ELR (cell line): ENCODE measurements around the gene SRPRB.
A peak's percentile ranks its signal among the peaks of the same experiment; 100 is the strongest.

Experiments used
- DNase-seq: peaks from one replicate; pipeline ENCODE4 v3.0.0-alpha.2; 2015; ENCODE audit warnings: low read depth

The SRPRB gene

DNA sequence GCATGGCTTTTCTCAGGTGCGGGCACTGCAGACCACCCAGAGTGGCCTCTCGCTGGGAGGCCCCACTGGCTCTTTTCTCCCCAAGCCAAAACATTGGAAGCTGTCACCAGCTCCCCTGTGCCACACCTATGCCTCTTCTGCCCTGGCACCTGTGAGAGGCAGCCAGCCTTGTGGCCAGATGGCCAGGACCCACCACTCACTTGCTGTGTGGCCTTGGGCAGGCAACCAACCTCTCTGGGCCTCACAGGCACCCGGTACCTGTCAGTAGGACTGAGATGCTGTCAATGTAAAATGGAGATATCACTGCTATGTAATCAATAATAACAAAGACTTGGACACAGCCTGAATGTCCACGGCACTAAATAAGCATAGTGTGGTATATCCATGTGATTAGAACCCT lies 36.5 kb downstream of the SRPRB start:
- DNase-seq = no peak

GRCh38 chr3:133843634-133844033 lies 38.0 kb downstream of the SRPRB start:
- DNase-seq = peak; percentile 68

DNA sequence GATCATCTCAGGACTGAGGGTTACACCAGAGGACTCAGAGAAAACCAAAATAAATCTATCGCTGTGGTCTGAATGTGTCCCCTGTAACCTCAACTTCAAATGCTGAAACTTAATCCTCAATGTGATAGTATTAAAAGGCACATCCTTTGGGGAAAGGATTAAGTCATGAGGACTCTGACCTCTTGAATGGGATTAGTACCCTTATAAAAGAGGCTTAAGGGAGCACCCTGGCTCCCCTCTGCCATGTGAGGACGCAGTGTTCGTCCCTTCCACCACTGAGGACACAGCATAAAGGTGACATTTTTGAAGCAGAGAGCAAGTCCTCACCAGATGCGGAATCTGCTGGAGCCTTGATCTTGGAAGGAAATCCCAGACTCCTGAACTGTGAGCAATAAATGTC lies 39.5 kb downstream of the SRPRB start:
- DNase-seq = no peak

GRCh38 chr3:133849346-133849745 lies 43.7 kb downstream of the SRPRB start:
- DNase-seq = no peak

GRCh38 chr3:133850034-133850433 lies 44.4 kb downstream of the SRPRB start:
- no peak for DNase-seq

DNA sequence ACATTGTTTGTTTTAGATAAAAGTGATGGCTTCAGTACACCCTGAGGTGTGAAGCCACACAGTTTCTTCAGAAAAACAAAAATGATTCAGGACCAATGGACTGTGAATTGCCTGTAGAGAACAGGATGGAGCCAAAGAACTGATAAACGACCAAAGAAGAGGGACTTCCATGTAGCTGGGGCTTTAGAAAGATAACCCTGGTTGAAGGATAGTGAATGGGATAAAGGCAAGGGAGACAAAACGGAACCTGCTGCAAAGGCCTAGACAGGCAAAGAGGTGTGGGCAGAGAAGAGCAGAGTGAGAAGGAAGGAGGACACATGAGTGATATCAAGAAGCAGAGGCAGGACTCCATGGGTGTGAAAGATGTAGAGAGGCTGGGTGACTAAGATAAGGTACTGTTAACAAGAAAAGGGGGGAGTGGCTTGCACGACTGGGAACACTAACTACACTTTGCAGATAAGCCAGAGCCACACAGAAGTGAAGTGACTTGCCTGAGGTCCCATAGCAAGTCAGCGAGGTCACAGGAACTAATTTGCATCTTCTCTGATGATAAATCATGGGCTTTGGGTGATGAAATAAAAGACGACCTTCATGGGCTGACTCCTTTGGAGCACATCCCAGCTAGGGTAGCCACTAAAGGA lies 45.8 kb downstream of the SRPRB start:
- no peak for DNase-seq

DNA sequence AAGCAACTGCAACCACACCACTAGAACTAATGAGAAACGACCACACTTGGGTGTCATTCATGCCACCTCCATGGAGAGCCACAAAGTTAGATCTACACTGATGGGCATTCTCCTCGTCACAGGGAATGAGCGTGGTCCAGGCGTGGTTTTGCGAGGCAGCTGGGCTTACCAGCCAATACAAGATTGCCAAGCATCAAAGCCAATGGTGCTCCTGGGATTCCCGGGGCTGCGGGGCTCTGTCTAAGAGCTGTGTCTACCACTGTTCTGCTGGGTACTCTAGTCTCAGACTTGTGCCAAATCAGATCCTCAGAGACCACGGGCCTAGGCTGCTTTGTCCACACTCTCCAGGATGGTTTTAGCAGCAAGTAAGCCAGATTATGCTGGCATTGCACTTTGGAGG lies 46.3 kb downstream of the SRPRB start:
- no peak for DNase-seq

DNA sequence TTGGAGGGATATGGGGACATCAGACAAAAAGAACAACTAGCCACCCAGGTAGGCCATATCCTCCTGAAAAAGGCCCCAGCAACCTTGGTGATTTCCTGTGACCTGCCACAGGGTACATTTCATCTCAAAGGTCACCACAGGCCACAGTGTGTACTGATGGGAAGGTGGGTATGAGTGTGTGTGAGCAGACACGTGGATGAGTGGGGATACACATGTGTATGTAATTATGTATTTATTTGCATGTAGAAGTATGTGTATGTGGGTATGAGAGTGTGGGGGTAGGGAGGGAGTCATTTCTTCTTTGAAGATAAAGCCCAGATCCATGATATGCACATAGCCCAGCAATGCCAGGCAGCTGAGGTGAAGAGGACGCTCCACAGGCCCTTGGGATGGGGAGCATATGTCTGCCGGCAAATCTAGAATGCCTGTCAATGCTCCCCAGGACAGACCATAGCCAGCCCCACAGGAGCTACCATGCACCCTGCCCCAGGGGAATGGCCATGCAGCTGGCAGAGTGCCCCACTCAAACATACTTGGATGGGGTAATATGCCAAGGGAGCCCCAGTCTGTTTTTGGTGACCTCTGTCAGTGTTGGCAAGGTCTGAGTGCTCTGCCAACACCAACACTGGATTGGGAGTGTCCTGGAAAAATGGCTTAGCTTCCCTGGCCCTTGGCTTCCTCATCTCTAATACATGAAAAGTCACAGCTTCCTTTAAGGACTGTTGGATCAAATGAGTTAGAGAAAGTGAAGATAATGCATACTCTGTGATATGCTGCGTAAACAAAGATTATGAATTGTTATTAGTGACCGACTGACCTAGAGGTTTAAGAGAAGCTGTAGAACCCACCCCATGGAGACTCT lies 47.7 kb downstream of the SRPRB start:
- DNase-seq = no peak

- no peak for DNase-seq
Measured at GRCh38 chr3:133853925-133854227, 48.3 kb downstream of the SRPRB start.

GRCh38 chr3:133854264-133855001 lies 48.8 kb downstream of the SRPRB start:
- no peak for DNase-seq

DNA sequence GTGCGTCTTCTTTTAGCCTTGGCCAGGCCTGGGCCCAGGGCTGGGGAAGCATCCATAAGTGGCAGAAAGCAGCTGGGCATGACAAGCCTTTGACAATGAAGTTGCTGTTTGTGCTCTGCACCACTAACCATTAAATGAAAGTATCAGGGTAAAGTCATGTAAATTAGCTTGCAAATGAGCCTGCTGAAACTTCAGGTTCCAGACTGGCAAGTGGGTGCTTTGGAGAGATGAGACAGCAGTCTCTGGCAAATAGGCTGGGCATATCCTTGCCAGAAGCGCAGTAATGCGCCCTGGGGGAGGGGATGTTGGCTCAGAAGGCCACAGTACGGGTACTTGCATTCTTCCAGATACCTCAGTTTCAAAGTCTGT lies 49.4 kb downstream of the SRPRB start:
- DNase-seq = no peak

DNA sequence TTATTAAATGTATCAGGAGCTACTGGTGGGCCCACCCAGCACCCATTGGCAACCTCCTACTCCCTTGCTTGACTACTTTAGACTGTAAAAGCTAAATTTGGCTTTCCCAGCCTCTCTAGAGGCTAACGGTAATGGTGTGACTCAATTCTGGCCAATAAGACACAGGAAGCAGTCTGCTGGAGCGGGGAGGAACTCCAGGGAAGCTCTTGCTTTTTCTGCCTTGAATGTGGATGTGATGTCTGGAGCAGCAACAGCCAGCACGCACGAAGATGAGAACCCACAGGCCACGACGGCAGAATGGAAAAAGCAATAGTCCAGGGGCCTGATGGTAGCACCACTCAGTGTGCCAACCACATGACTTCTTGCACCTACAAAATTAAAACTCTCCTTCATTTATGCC lies 50.2 kb downstream of the SRPRB start:
- peak; percentile 21 for DNase-seq

DNA sequence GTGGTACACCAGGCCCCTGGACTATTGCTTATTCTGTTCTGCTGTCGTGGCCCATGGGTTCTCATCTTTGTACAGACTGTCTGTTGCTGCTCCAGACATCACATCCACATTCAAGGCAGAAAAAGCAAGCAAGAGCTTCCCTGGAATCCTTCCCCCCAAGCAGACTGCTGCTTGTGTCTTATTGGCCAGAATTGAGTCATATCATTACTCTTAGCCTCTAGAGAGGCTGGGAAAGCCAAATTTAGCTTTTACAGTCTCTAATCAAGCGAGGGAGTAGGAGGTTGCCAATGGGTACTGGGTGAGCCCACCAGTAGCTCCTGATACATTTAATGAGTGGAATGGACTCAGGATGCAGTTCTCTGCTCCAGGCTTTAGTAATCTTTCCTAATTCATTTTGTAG lies 50.7 kb downstream of the SRPRB start:
- DNase-seq = no peak

- no peak for DNase-seq
Measured at GRCh38 chr3:133857767-133858166, 52.2 kb downstream of the SRPRB start.

DNA sequence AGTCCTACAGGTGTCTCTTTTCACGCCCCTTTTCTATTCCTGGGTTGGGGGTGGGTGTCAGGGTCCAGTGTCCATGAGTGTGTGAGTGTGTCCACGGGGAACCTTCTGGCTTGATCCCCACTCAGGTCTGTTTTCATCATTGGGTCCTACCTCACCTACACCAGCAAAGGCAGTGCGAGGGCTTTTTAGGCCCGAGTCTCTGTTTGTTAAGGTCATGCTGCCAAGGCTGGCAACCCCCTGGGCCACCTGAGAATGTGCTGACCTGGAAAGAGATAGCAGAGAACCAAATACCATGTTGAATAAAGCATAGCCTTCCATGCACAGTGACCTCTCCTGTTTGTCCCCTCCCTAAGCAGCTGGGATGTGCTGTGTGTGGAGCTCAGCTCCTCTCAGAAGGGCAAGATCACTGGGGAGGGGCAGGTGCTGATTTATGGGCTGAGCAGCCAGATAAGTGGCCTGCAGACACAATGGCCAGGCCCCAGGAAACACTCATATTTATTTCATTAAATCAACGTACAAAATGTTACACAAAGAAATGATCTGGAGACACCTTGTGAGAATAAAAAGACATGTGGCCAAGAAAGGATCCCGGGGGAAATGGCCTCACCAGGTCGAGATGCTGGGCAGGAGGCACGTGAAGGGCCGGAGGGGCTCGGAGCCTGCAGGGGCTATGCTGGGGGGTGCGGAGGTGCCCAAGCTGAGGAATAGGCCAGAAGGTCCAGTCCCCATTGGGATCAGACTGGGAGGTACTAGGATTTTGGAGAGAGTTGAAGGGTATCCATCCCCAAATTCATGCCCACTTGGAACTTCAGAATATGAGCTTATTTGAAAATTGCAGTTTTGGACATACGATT lies 54.0 kb downstream of the SRPRB start:
- DNase-seq = no peak

GRCh38 chr3:133860519-133860918 lies 54.9 kb downstream of the SRPRB start:
- DNase-seq = no peak

DNA sequence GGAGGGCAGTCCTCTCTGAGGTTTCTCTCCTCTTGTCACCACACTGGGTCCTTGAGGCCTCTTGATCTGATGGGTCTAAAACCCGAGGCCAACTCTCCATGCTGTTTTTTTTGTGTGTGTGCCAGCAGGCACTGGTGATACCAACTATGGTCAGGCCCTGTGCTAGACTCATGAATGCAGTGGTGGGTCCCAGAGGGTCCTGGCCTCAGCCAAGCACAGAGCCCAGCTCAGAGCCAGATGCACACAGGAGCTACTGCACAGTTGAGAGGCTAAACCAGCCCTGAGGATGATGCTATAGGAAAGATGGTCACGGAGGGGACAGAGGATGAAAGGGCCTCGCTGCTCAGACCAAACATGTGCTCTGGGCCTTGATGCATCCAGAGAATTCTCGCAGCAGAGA lies 56.5 kb downstream of the SRPRB start:
- no peak for DNase-seq

GRCh38 chr3:133863911-133864310 lies 58.3 kb downstream of the SRPRB start:
- DNase-seq = no peak

- DNase-seq = no peak
Measured at GRCh38 chr3:133864616-133865015, 59.0 kb downstream of the SRPRB start.

- DNase-seq = no peak
Measured at GRCh38 chr3:133865136-133865855, 59.7 kb downstream of the SRPRB start.

- no peak for DNase-seq
Measured at GRCh38 chr3:133866141-133866540, 60.5 kb downstream of the SRPRB start.

GRCh38 chr3:133868186-133868585 lies 62.6 kb downstream of the SRPRB start:
- no peak for DNase-seq
